ENCODE data around the gene GKN1.

The GKN1 gene

GRCh38 chr2:68964282-68964681 lies 10.2 kb upstream of the GKN1 start:
- DNase-seq = no peak

- no peak for DNase-seq
Measured at GRCh38 chr2:68968221-68968620, 6.2 kb upstream of the GKN1 start.

DNA sequence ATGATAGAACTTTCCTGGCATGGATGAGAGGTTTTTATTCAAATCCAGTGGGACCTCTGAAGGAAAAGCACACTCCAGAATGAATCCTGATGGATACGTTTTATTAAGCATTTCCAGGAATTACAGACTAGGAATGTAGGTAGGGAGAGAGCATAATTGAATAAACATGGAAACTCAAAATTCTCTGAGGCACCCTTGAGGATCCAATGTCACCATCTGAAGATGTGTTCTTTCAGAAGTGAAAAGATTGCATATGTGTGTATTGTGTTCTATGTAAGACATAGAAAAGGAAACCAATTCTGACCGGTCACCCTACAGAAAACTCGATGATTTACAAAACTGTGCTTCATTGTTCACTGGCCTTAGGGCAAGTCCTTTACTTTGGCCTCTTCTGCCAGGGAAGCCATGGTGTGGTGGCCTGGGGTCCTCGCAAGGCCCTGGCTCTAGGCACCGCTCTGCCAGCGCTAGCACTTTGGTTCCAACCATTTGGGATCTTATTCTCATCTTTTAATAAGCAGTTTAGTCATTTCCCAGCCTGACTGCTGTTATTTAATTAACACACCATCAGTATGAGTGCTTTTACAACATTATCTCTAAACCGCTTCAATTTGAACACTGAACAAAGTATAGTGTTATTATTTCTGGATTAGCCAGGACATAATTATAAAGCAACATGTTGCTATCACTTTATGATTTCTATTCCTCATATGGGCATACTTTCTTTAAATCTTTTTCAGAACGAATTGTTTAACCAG lies 4.5 kb upstream of the GKN1 start:
- no peak for DNase-seq

GRCh38 chr2:68970566-68971265 lies 3.7 kb upstream of the GKN1 start:
- no peak for DNase-seq

DNA sequence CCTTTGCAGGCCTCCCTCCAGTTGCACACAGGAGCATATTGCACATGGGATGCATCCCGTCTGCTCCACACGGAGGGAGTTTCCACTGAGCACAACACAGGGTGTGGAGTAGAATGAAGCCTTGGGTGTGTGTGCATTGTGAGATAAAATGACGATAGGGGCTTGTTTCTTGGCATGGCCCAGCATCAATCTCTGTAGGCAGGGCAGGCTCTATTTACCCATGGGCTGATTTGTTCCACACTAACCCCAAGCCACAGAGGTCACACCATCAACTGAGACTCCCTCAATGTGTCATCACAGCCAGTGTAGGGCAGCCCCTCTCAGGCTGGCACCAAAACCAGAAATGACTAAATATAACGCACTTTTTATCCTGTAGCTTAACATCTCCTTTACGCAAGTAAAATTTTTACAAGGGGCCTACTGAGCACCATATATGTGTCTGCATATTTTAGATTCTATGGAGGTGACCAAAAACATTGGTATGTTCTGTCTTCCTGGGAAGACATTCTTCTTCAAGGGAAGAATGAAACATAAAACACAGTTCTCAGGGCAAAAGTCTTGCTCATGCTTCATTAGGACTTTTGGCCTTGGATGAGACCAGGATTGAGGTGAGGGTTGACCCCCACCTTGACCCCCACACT lies 2.7 kb upstream of the GKN1 start:
- peak; percentile 100 for DNase-seq

GRCh38 chr2:68974946-68975665 lies 670 bp downstream of the GKN1 start:
- no peak for DNase-seq

DNA sequence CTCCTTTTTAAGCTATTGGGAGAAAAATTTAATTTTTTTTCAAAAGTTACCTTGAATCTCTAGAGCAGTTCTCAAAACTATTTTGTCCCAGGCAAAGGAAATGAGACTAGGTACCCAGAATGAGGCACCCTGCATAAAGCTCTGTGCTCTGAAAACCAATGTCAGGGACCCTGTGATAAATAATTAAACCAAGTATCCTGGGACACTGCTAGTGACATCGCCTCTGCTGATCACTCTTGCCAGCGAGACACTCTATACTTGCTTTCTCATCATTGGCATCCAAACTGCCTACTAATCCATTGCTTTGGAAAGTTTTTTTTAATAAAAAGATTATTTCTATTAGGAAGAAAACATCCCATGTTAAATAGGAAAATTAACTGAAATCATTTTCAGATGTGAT lies 1.4 kb downstream of the GKN1 start:
- DNase-seq = no peak

DNA sequence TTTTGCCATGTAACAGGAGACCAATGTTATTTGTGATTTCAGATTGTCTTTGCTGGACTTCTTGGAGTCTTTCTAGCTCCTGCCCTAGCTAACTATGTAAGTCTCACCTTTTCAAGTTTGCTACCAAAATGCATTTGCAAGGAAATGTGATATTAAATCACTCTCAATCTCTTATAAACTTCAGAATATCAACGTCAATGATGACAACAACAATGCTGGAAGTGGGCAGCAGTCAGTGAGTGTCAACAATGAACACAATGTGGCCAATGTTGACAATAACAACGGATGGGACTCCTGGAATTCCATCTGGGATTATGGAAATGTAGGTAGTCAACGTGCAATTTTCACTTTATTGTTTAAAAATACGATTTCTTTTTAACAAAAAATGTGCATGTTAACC lies 3.0 kb downstream of the GKN1 start:
- no peak for DNase-seq

DNA sequence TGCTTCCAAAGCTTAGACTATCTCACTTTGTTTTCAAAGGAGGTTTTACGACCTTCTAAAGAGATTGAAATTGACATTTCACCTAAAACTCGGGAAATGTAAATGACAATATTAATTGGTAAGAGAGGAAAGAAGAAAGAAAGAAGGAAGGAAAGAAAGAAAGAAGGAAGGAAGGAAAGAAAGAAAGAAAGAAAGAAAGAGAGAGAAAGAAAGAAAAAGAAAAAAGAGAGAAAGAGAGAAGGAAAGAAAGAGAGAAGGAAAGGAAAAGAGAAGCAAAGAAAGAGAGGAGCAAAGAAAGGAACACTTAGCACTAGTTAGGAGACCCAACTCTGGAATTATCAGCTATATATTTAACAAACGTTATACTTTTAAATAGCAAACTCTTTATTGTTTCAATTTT lies 3.7 kb downstream of the GKN1 start:
- DNase-seq = no peak

- DNase-seq = peak; percentile 48
Measured at GRCh38 chr2:68980956-68981355, 6.5 kb downstream of the GKN1 start.

DNA sequence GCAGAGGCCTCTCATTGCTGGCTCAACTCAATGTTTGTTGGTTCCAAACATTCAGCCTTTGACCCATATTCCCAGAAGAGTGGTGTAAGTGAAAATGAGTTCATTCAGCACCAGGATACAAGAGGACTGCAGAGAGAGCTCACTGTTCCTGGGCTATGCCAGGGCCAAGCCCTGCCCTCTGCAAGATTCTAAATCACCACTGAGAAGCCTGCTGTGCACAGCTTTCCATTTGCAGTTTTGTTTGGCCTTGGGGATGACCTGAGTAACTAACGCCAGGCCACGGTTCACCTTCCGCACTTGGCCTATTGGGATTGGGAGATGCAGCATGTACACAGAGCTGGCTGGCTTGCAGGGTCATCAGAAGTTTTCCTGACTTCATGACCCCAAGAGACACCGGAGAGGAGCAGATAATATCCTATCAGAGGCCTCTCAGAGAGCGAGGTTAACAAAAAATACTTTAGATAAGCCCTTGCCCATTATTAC lies 12.6 kb downstream of the GKN1 start:
- peak; percentile 34 for DNase-seq

DNA sequence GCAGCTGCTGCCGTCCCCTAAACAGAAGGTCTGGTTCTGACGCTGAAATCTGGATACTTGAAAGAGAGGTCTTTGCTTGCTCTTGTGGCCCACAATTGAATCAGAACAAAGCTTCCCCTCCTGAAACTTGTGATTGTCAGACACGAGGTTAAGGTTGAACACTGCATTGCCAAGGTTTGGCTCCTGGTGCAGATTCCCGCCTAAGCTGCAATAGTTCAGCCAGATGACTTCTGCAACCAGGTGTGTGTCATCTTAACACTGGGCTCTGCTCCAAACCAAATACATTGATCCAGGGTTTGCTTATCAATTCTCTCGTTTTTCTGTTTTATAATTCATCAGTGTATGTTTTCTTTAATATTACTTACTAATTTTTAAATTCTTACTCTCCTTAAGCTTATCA lies 14.6 kb downstream of the GKN1 start:
- no peak for DNase-seq

GRCh38 chr2:68992341-68992740 lies 17.9 kb downstream of the GKN1 start:
- DNase-seq = no peak

GRCh38 chr2:68992933-68993332 lies 18.5 kb downstream of the GKN1 start:
- DNase-seq = no peak

DNA sequence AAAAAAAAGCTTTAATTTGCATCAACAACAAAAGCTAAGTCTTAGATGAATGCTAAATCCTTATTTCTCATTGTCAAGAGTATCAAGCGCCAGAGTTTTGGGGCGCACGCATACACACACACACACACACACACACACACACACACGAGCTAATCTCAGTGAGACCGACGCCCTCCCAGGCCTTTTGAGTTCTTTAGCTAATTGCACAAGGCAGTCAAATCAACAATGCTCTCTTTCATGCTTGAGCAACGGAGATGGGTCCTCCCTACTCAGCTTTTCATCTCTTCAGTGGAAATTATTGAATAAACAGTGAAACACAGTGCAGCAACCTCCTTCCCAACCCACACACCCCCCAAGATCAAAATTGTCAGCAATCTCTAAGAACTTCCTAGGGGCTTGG lies 19.2 kb downstream of the GKN1 start:
- no peak for DNase-seq

DNA sequence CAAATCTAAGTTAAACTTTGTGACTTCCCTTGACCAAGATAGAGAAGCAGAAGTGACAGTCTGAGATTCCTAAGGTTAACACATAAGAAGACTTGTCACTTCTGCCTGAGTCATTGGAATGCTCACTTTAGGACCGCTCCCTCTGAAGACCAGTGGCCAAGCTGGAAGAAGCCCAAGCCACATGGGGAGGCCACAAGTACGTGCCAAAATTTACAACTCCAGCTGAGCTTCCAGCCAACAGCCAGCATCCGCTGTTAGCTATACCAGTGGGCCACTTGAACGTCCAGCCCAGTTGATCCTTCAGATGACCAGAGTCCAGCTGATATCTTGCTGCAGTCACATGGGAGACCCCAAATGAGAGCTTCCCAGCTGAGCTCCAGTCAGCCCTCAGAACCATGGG lies 20.4 kb downstream of the GKN1 start:
- no peak for DNase-seq

DNA sequence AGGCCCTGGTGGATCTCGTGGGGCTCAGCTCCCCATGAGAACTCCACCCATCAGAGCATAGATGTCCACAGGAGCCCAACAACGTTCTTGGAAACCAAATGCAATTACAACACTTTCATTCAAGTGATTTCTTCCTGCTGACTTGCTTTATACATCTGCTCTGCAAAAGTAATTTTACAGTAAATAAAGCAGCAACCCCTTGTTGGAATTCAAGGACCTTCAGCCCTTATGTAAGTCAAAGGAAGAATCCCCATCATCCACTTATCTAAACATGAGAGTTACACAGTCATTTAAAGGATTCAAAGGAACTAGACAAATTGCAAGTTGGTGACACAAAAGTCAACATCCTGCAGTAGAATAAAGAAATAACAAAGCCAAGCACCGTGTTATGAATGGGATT lies 21.5 kb downstream of the GKN1 start:
- no peak for DNase-seq

GRCh38 chr2:68997401-68997800 lies 23.0 kb downstream of the GKN1 start:
- DNase-seq = no peak

DNA sequence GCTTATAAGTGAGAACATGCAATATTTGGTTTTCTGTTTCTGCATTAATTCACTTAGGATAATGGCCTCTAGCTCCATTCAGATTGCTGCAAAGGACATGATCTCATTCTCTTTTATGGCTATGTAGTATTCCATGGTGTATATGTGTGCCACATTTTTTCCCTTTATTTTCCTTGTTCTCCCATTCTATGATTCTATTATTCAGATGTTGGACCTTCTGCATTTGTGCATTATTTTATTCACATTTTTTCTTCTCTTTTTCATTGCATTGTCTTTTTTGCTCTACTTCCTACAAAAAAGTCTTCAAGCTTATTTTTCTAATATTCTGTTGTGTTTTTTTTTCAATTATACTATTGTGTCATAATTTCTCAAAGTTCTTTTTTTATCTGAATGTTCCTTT lies 27.4 kb downstream of the GKN1 start:
- DNase-seq = no peak

- DNase-seq = no peak
Measured at GRCh38 chr2:69003731-69004130, 29.3 kb downstream of the GKN1 start.

DNA sequence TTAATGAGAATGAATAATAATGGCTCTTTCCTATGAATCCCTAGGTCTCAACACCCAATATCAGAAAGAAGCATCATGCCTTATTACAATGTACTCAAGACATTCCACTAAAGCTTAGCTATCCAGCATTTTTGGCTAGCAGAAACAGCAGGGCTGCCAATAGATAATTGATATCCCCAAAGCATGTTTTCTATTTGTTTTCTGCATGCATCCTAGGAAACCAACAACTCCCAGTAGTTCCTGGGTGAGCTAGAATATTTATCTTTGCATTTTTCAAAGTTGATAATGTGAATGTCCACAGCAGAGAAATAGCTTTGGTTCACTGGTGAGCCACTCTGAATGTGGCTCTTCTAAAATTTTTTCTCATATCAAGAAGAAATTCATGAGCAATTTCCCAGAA lies 32.7 kb downstream of the GKN1 start:
- DNase-seq = no peak

- peak; percentile 55 for DNase-seq
Measured at GRCh38 chr2:69007603-69008002, 33.2 kb downstream of the GKN1 start.

- peak; percentile 91 for DNase-seq
Measured at GRCh38 chr2:69010437-69011194, 36.2 kb downstream of the GKN1 start.
